ENCODE measurements around the gene CRTC1. TPM values are rescaled to one million over a fixed set of nuclear protein-coding genes. Genes with fewer than 3 reads are reported as not detected.
A peak's percentile ranks its signal among the peaks of the same experiment; 100 is the strongest.

The CRTC1 gene
- polyA plus RNA-seq, 2 of the 4 experiments (the other 2 are of a cell fraction) = 0.87 to 4.0 TPM

DNA sequence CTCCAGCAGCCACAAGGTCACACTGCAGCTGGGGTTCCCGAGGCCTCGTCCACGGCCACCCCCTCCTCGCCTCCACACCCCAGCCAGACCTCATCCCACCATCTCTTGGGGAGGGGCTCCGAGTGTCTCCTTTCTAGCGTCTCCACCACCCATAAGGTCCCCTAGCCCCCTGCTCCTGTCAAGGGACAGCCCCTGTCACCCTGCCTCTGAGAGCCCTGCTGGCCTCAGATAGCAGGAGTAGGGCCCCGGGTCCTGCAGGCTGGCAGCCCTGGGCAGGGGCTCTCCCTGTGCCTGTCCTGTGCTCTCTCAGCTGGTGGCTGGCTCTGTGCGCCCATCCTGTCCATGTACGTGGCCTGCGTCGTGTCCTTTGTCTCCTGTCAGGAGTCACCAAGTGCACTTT is 90.6 kb downstream of the CRTC1 start:
- Histone ChIP-seq H3K4me1 (peaks cover 13% of the 10 kb centered on the region), H3K4me3 (no peak overlapping the region), H3K27ac (no peak overlapping the region), H3K9me3 (no peaks in the 10 kb centered on the region), H3K4me2 (no peak overlapping the region)
- DNase-seq (ENCODE audit: low read depth in 1 of 2, low spot score in 1 of 2) (no peak), ATAC-seq (no peak), FAIRE-seq (no peak)
- WGBS (ENCODE audit: missing lambda C conversion rate) = 98% methylated on average over 8 of the region's 11 CpGs
- POLR2A ChIA-PET = no interaction called here
- TF ChIP-seq CHD4 (IDR thresholded peaks at IDR 0.05; ENCODE audit: borderline replicate concordance) = no peak
- TF ChIP-seq SREBF2 (IDR thresholded peaks at IDR 0.05) = no peak
- TF ChIP-seq HOXB13 (CRISPR knock-in tag; IDR thresholded peaks at IDR 0.05; ENCODE audit: low read depth) = no peak
- TF ChIP-seq CEBPB (IDR thresholded peaks at IDR 0.05) = no peak
- no peak for TF ChIP-seq RARB (CRISPR knock-in tag; IDR thresholded peaks at IDR 0.05)
- TF ChIP-seq NR3C1 (IDR thresholded peaks at IDR 0.05) = no peak
- no peak for TF ChIP-seq GATA3 (IDR thresholded peaks at IDR 0.05; ENCODE audit: borderline replicate concordance)
- TF ChIP-seq, protein P1, sequence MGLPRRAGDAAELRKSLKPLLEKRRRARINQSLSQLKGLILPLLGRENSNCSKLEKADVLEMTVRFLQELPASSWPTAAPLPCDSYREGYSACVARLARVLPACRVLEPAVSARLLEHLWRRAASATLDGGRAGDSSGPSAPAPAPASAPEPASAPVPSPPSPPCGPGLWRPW (IDR thresholded peaks at IDR 0.05) = no peak
- TF ChIP-seq FOSB (CRISPR knock-in tag; IDR thresholded peaks at IDR 0.05) = no peak
- no peak for TF ChIP-seq SMC3 (IDR thresholded peaks at IDR 0.05)
- TF ChIP-seq ZFP36 (IDR thresholded peaks at IDR 0.05; ENCODE audit: borderline replicate concordance, partially characterized antibody) = no peak
- TF ChIP-seq, protein P2, sequence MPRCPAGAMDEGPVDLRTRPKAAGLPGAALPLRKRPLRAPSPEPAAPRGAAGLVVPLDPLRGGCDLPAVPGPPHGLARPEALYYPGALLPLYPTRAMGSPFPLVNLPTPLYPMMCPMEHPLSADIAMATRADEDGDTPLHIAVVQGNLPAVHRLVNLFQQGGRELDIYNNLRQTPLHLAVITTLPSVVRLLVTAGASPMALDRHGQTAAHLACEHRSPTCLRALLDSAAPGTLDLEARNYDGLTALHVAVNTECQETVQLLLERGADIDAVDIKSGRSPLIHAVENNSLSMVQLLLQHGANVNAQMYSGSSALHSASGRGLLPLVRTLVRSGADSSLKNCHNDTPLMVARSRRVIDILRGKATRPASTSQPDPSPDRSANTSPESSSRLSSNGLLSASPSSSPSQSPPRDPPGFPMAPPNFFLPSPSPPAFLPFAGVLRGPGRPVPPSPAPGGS (IDR thresholded peaks at IDR 0.05) = no peak
- no peak for TF ChIP-seq ZSCAN20 (CRISPR knock-in tag; IDR thresholded peaks at IDR 0.05)
- CTCF ChIA-PET = interaction anchor here (1.2 kb wide), 1 partner anchor 186 kb away, joined by 3 read pairs; no protein-coding TSS in a partner anchor

DNA sequence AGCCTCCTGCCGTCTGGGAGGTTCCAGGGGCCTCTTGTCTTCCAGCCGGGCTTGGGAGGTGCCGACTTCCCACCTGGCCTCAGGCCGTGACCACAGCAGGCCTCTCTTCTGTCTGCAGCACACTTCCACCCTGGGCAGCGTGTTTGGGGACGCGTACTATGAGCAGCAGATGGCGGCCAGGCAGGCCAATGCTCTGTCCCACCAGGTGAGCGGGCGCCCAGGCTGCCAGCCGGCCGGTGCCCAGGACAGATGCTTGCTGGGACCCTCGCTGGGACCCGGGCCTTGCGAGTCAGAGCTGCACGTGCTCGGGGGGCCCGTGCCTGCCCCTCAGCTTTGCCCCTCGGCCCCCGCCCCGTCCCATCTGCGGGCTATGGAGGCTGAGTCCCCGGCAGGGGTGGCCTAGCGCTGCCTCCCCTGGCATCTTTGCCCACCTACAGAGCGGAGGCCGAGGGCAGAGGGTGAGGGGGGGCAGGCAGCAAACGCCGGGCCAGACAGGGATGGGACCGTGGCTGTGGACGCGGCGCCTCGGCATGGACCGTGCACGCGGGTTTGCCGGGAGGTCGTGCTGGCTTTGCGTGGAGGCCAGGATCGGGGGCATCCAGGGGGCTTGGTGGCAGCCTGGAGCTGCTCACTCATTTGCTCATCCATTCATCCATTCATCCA is 91.4 kb downstream of the CRTC1 start:
- Histone ChIP-seq H3K27ac (no peak overlapping the region; a peak in 1 of 6 replicates), H3K9me3 (no peaks in the 10 kb centered on the region), H3K4me1 (peaks cover 13% of the 10 kb centered on the region), H3K4me3 (no peak overlapping the region), H3K4me2 (no peak overlapping the region)
- TF ChIP-seq FOSB (CRISPR knock-in tag; IDR thresholded peaks at IDR 0.05) (no peak), SMC3 (IDR thresholded peaks at IDR 0.05) (no peak), KDM5A (IDR thresholded peaks at IDR 0.05) (no peak)
- 94% methylated on average over 18 of the region's 40 CpGs for WGBS (ENCODE audit: missing lambda C conversion rate)
- FAIRE-seq (no peak), DNase-seq (ENCODE audit: low read depth in 1 of 2, low spot score in 1 of 2) (no peak), ATAC-seq (no peak)
- ChIA-PET POLR2A (no interaction called here), CTCF (interaction anchor here (1.8 kb wide), 1 partner anchor 19 kb away, joined by 6 read pairs; no protein-coding TSS in a partner anchor)

GRCh38 chr19:18775586-18776287 is 92.3 kb downstream of the CRTC1 start:
- ChIA-PET POLR2A (no interaction called here), CTCF (interaction anchor here (1.8 kb wide), 1 partner anchor 18 kb away, joined by 6 read pairs; no protein-coding TSS in a partner anchor)
- Histone ChIP-seq H3K9me3 (no peaks in the 10 kb centered on the region), H3K4me3 (no peak overlapping the region), H3K4me2 (peak overlapping the region; percentile 26), H3K27ac (peak overlapping the region in 1 of 2 experiments; percentile 78; a peak in 4 of 6 replicates), H3K4me1 (peaks cover 13% of the 10 kb centered on the region)
- ATAC-seq = peak; percentile 38 to 49; a peak in 4 of 6 replicates
- no peak for FAIRE-seq
- no peak for DNase-seq (ENCODE audit: low read depth in 1 of 2, low spot score in 1 of 2)
- 76% methylated on average over 15 of the region's 33 CpGs for WGBS (ENCODE audit: missing lambda C conversion rate)
- TF ChIP-seq FOSL2 (IDR thresholded peaks at IDR 0.05) (no peak), FOSL2 (CRISPR knock-in tag; IDR thresholded peaks at IDR 0.05) (no peak), NPAS2 (CRISPR knock-in tag; IDR thresholded peaks at IDR 0.05; ENCODE audit: borderline replicate concordance) (no peak), CBX2 (IDR thresholded peaks at IDR 0.05; ENCODE audit: borderline replicate concordance, low read depth) (no peak), CBX8 (IDR thresholded peaks at IDR 0.05) (no peak), CHD4 (IDR thresholded peaks at IDR 0.05; ENCODE audit: borderline replicate concordance) (no peak), KDM5A (IDR thresholded peaks at IDR 0.05) (no peak), GATA3 (IDR thresholded peaks at IDR 0.05; ENCODE audit: borderline replicate concordance) (no peak), E2F6 (IDR thresholded peaks at IDR 0.05; ENCODE audit: borderline replicate concordance, low read depth) (no peak), POLR2AphosphoS2 (conservative IDR thresholded peaks at IDR 0.05; ENCODE audit: low read length) (no peak), EHMT2 (IDR thresholded peaks at IDR 0.05; ENCODE audit: low read depth) (no peak)
- TF ChIP-seq, protein P3, sequence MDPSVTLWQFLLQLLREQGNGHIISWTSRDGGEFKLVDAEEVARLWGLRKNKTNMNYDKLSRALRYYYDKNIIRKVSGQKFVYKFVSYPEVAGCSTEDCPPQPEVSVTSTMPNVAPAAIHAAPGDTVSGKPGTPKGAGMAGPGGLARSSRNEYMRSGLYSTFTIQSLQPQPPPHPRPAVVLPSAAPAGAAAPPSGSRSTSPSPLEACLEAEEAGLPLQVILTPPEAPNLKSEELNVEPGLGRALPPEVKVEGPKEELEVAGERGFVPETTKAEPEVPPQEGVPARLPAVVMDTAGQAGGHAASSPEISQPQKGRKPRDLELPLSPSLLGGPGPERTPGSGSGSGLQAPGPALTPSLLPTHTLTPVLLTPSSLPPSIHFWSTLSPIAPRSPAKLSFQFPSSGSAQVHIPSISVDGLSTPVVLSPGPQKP (IDR thresholded peaks at IDR 0.05; ENCODE audit: low read depth, low read length) = no peak

Measured in A549 (cell line).